Measurements from ENCODE around the gene KIF26B. TPM values are rescaled to one million over a fixed set of nuclear protein-coding genes. Genes with fewer than 3 reads are reported as not detected.
"Not testable (repeated sequence)": the region's sequence is repeated elsewhere in the genome, so short reads cannot be mapped to it uniquely, and the experiment has no call there.

KIF26B gene
- total RNA-seq, 4 donors from 2014 or later: 3.6 to 7.0 (median 5.2) TPM

- 91% methylated on average over 8 of the region's 8 CpGs for WGBS
- TF ChIP-seq POLR2AphosphoS5 (IDR thresholded peaks at IDR 0.05): no peak
- no peak for TF ChIP-seq EP300 (IDR thresholded peaks at IDR 0.05)
- TF ChIP-seq POLR2A (IDR thresholded peaks at IDR 0.05): no peak
- TF ChIP-seq CTCF (IDR thresholded peaks at IDR 0.05): no peak
- Histone ChIP-seq H3K27ac (no peak overlapping the region), H3K36me3 (no peaks in the 10 kb centered on the region), H3K4me3 (no peak overlapping the region), H3K9me3 (no peaks in the 10 kb centered on the region), H3K4me1 (no peaks in the 10 kb centered on the region), H3K27me3 (no peaks in the 10 kb centered on the region)
- no peak for DNase-seq (ENCODE audit: low spot score in 2 of 2)
Measured at GRCh38 chr1:245663841-245664240, 509.1 kb downstream of the KIF26B start.

GRCh38 chr1:245666412-245666811, 511.6 kb downstream of the KIF26B start:
- Histone ChIP-seq H3K9me3 (no peaks in the 10 kb centered on the region), H3K4me3 (no peak overlapping the region), H3K27me3 (no peaks in the 10 kb centered on the region), H3K36me3 (no peaks in the 10 kb centered on the region), H3K27ac (no peak overlapping the region), H3K4me1 (no peaks in the 10 kb centered on the region)
- WGBS: 94% methylated on average over 9 of the region's 9 CpGs
- TF ChIP-seq POLR2AphosphoS5 (IDR thresholded peaks at IDR 0.05): no peak
- TF ChIP-seq EP300 (IDR thresholded peaks at IDR 0.05): no peak
- no peak for TF ChIP-seq POLR2A (IDR thresholded peaks at IDR 0.05)
- no peak for TF ChIP-seq CTCF (IDR thresholded peaks at IDR 0.05)
- DNase-seq (ENCODE audit: low spot score in 2 of 2): no peak

- Histone ChIP-seq H3K9me3 (no peaks in the 10 kb centered on the region), H3K36me3 (no peaks in the 10 kb centered on the region), H3K4me1 (no peaks in the 10 kb centered on the region), H3K27ac (no peak overlapping the region), H3K4me3 (no peak overlapping the region), H3K27me3 (no peaks in the 10 kb centered on the region)
- WGBS: 95% methylated on average over 5 of the region's 5 CpGs
- TF ChIP-seq CTCF (IDR thresholded peaks at IDR 0.05): no peak
- TF ChIP-seq POLR2A (IDR thresholded peaks at IDR 0.05): no peak
- TF ChIP-seq POLR2AphosphoS5 (IDR thresholded peaks at IDR 0.05): no peak
- no peak for TF ChIP-seq EP300 (IDR thresholded peaks at IDR 0.05)
- DNase-seq (ENCODE audit: low spot score in 2 of 2): no peak
Measured at GRCh38 chr1:245671349-245671748, 516.6 kb downstream of the KIF26B start.

- no peak for TF ChIP-seq EP300 (IDR thresholded peaks at IDR 0.05)
- TF ChIP-seq POLR2AphosphoS5 (IDR thresholded peaks at IDR 0.05): no peak
- TF ChIP-seq CTCF (IDR thresholded peaks at IDR 0.05): no peak
- no peak for TF ChIP-seq POLR2A (IDR thresholded peaks at IDR 0.05)
- Histone ChIP-seq H3K4me3 (no peak overlapping the region), H3K9me3 (no peaks in the 10 kb centered on the region), H3K4me1 (no peaks in the 10 kb centered on the region), H3K27me3 (no peaks in the 10 kb centered on the region), H3K36me3 (no peaks in the 10 kb centered on the region), H3K27ac (no peak overlapping the region)
- DNase-seq (ENCODE audit: low spot score in 2 of 2): peak in 1 of 2 donors; percentile 57
- 96% methylated on average over 15 of the region's 18 CpGs for WGBS
Measured at GRCh38 chr1:245671966-245672767, 517.4 kb downstream of the KIF26B start.

GRCh38 chr1:245672836-245673656, 518.3 kb downstream of the KIF26B start:
- H3K36me3 ChIP-seq; H3K4me1 ChIP-seq; H3K27ac ChIP-seq; H3K4me3 ChIP-seq; H3K9me3 ChIP-seq; H3K27me3 ChIP-seq; DNase-seq (ENCODE audit: low spot score in 2 of 2): not testable (repeated sequence)
- WGBS: 93% methylated on average over 25 of the region's 41 CpGs

Data from suprapubic skin (tissue), 4 donors.